Skin epidermis (tissue), 12 donors: ENCODE measurements around the gene CRYBB3.
"Not testable (repeated sequence)": the region's sequence is repeated elsewhere in the genome, so short reads cannot be mapped to it uniquely, and the experiment has no call there.

Source experiments
- H3K27ac ChIP-seq, 21 experiments: fragments of 200-600 bp; sonication (generic) in 11 of 21; one replicate each; pipeline ENCODE4 v1.5.0; 2020; ENCODE audit warnings: mild to moderate bottlenecking in 3 of 21, inconsistent platforms in 2 of 21, moderate library complexity in 2 of 21
- H3K4me3 ChIP-seq, 7 experiments: fragments of 200-600 bp; sonication (generic) in 2 of 7; one replicate each; pipeline ENCODE4 v1.5.0; 2020; ENCODE audit warnings: inconsistent platforms in 2 of 7, mild to moderate bottlenecking in 2 of 7, moderate library complexity in 1 of 7

The CRYBB3 gene

GRCh38 chr22:25235547-25236290, 36.1 kb downstream of the CRYBB3 start:
- H3K4me3 ChIP-seq, result no peak overlapping the region

DNA sequence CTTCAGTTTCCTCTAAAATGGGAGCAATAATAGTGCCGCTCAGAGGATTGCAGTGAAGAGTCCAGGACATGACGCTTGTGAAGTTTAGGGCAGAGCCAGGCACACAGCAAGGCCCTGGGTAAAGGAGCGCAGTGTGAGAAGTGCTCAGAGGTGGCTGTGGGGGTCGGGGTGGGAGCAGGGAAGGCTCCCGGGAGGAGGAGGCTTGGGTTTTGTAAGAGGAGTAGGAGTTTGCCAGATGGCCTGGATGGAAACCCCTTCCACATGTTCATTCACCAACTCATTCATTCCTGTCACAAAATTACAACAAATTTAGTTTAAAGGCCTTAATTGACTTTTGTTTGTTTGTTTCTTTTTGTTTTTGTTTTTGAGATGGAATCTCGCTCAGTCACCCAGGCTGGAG, 36.8 kb downstream of the CRYBB3 start:
- no peak overlapping the region for H3K27ac ChIP-seq
- H3K4me3 ChIP-seq, result no peak overlapping the region

More at GRCh38 chr22:25235547-25236290, 36.1 kb downstream of the CRYBB3 start:
- no peak overlapping the region for H3K27ac ChIP-seq

GRCh38 chr22:25237503-25237902, 37.8 kb downstream of the CRYBB3 start:
- Histone ChIP-seq H3K27ac (no peak overlapping the region), H3K4me3 (no peak overlapping the region)

DNA sequence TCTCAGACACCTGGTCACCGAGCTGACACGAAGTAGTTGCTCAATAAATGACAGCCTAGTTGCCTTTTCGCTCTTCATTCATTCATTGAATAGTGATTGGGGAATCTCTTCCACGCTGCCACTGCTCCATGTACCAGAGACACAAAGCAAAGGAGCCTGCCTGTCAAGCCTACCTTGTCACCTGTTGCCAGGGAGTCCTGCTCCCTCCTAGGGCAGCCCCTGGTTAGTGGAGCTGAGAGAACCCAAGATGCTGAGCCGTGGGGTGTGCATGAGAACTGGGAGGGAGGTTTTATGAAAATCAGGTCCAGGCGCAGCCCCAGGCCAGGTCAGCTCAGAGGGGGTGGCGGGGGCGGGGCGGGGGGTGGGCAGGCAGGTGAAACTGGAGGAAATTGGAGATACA, 38.4 kb downstream of the CRYBB3 start:
- not testable (repeated sequence) for H3K27ac ChIP-seq, H3K4me3 ChIP-seq

- H3K27ac ChIP-seq, H3K4me3 ChIP-seq: not testable (repeated sequence)
Observed at GRCh38 chr22:25255169-25255568, 55.5 kb downstream of the CRYBB3 start.
